Measurements from ENCODE around the gene EEF1AKMT3.
A peak's percentile ranks its signal among the peaks of the same experiment; 100 is the strongest.

EEF1AKMT3 gene

DNA sequence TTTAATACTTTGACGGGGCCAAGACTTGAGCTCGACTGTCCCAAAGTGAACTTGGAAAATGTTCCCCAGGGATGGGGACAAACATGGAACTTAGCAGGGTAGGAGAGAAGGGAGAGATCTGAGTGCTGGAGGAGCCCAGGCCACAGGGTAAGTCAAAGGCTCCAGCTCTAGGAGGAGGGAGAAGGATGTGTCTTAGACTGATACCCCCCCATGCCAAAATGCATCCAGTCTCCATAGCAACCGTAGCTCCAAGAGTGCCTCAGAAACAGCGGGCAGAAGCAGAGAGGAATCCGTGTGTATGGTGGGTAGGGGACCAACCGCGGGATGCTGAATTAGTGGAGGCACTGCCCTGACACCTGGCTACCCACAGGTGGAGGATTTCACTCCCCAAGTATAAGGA lies 33.0 kb upstream of the EEF1AKMT3 start:
- in situ Hi-C loops (cut with MboI; ENCODE audit: low pct_unique_long_range_greater_than_20kb, low sequenced_read_pairs, unreplicated experiment): no loop called here
- no peak for DNase-seq (ENCODE audit: low spot score)

DNA sequence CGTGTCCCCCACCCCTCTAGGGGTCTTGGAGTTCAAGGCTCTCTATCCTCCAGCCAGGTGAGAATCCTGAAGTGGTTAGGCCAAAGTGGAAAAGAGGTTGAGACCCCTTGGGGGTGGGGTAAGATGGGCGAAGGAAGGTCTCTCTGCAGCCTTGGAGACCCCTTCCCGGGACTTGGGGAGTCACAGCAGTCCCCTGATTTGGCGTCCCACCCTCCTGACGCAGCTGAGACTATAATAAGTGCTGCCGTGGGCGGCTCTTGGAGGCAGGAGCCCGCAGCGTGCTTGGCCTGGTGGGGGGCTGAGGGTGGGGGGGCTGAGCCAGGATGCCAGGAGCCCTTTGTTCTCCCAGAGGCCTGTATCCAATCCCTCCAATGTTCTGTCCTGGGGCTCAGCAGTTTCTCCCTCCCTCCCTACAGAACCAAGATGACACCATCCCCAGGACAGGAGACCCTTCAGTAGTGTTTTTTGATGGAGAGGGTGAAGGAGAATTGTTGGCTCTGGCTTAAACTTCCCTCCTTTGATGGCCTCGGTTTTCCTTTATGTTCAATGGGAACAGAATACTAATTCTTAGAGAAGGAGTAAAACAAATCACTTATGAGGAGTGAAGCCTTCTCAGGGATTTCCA lies 32.4 kb upstream of the EEF1AKMT3 start:
- no peak for DNase-seq (ENCODE audit: low spot score)
- TF ChIP-seq, protein P1, sequence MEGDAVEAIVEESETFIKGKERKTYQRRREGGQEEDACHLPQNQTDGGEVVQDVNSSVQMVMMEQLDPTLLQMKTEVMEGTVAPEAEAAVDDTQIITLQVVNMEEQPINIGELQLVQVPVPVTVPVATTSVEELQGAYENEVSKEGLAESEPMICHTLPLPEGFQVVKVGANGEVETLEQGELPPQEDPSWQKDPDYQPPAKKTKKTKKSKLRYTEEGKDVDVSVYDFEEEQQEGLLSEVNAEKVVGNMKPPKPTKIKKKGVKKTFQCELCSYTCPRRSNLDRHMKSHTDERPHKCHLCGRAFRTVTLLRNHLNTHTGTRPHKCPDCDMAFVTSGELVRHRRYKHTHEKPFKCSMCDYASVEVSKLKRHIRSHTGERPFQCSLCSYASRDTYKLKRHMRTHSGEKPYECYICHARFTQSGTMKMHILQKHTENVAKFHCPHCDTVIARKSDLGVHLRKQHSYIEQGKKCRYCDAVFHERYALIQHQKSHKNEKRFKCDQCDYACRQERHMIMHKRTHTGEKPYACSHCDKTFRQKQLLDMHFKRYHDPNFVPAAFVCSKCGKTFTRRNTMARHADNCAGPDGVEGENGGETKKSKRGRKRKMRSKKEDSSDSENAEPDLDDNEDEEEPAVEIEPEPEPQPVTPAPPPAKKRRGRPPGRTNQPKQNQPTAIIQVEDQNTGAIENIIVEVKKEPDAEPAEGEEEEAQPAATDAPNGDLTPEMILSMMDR (IDR thresholded peaks at IDR 0.05; ENCODE audit: extremely low read depth, insufficient read depth, missing control alignments): no peak
- in situ Hi-C loops (cut with MboI; ENCODE audit: low pct_unique_long_range_greater_than_20kb, low sequenced_read_pairs, unreplicated experiment): no loop called here

More for the DNA sequence above, 33.0 kb upstream of the EEF1AKMT3 start:
- TF ChIP-seq, protein P1 (IDR thresholded peaks at IDR 0.05; ENCODE audit: extremely low read depth, insufficient read depth, missing control alignments): no peak

DNA sequence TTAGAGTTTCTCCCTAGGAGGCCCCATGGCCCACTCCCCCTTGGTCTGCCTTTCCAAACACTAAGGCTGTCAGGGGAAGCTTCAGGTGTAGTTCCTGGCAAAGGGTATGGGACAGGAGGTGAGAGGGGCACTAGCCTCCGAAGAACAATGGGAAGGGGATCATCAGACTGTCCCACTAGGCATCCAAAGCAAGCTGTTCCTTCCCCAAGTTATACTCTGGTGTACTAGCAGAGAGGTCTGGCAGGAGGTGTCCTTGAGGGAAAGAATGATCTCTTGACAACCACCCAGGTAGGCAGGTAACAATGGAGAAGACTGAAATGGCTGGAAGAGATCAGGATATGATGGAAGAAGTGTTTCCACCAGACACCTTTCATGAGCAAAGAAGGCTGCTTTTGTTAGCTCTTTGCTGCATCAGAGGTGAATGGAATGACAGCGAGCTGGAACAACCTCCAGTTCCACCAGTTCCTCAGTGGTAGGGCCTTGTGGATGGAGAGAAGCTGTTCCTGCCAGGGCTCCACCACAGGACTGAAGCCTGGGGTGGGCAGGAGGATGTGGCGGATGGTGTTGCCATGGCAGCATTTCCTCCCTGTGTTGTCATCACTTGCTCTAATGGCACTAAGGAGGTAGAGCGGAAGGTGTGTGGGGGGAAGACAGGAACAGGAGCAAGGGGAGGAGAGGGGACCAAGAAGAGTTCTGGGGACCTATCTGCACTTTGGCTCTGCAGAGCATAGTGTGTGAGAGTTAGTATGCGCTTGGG lies 31.6 kb upstream of the EEF1AKMT3 start:
- peak; percentile 81 for DNase-seq (ENCODE audit: low spot score)
- TF ChIP-seq, protein P1 (IDR thresholded peaks at IDR 0.05; ENCODE audit: extremely low read depth, insufficient read depth, missing control alignments): no peak
- in situ Hi-C loops (cut with MboI; ENCODE audit: low pct_unique_long_range_greater_than_20kb, low sequenced_read_pairs, unreplicated experiment): no loop called here

DNA sequence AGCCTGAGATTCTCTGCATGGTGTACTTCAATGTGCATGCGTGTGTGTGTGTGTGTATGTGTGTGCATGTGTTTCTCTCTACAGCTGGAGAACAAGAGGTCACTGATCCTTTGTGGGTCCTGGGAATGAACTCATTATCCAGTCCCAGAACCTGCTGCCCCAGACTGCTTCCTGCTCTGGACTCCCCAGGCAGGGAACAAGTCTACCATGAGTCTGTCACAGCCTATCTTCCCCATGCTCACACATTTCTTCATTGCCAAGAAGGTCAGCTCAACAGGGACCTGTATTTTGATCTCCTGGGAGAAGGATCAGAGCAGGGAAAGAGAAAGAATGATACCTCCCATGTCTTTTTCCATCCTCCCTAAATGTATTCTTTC lies 31.0 kb upstream of the EEF1AKMT3 start:
- in situ Hi-C loops (cut with MboI; ENCODE audit: low pct_unique_long_range_greater_than_20kb, low sequenced_read_pairs, unreplicated experiment): no loop called here
- TF ChIP-seq, protein P1 (IDR thresholded peaks at IDR 0.05; ENCODE audit: extremely low read depth, insufficient read depth, missing control alignments): no peak
- DNase-seq (ENCODE audit: low spot score): no peak

DNA sequence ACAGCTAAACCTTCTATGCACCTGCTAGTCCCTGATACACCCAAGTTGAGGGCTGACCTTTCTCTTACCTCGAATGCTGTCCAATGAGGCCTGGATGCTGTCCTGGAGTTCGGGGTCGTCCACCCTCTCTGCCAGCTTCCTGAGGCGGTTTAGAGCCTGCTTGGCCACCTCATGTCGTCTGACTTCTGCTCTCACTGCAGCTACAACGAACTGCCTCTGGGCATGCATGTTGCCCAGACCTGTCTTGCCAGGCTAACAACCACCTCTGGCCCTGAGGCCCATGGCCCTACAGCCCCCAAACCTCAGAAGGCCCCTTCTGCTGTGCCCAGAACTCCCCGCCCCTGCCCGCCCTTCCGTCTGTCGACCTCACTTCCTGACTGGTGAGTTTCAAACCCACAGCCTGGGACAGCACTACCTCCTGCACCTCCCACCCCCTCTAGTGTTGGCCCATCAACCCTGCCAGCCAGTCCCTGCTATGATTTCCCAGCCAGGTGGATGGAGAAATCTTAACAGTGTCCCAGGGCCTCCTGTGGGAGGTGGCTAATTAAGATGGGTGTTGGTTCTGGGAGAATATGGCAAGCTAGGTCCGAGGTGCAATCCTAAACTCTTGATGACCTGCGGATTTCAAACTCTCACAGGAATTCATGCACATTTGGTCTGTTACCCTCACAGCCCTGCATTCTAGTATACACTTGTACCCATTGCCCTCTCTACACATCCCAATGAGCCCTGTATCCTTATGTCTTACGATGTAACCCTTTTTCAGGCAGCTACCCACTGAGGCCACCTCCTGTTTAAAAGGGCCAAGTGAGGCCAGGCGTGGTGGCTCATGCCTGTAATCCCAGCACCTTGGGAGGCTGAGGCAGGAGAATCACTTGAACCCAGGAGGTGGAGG lies 30.3 kb upstream of the EEF1AKMT3 start:
- DNase-seq (ENCODE audit: low spot score): peak; percentile 79
- in situ Hi-C loops (cut with MboI; ENCODE audit: low pct_unique_long_range_greater_than_20kb, low sequenced_read_pairs, unreplicated experiment): no loop called here
- TF ChIP-seq, protein P1 (IDR thresholded peaks at IDR 0.05; ENCODE audit: extremely low read depth, insufficient read depth, missing control alignments): peak; percentile 53

DNA sequence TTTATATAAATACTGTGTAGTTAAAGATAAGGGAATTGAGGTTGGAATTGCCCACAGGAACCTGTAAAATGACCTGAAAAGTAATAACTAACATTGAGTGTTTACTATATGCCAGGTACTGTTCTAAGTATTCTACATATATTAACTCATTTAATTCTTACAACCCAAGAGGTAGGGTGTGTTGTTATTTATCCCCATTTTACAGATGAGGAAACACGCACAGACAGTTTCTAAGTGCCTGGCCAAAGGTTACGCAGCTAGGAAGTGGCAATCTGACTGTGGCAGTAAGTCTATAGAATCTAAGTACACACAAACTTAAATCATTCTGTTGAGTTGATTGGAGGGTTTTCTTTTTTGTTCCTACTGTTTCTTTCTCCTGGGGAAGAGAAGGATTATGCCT lies 28.6 kb upstream of the EEF1AKMT3 start:
- no peak for DNase-seq (ENCODE audit: low spot score)
- TF ChIP-seq, protein P1 (IDR thresholded peaks at IDR 0.05; ENCODE audit: extremely low read depth, insufficient read depth, missing control alignments): no peak
- in situ Hi-C loops (cut with MboI; ENCODE audit: low pct_unique_long_range_greater_than_20kb, low sequenced_read_pairs, unreplicated experiment): no loop called here

Measured in GM13977 (cell line).